Adrenal gland (tissue), 5 donors: ENCODE measurements around the gene CCDC13.

Source experiments
- CTCF ChIP-seq, 6 experiments: fragments of 450-650 bp in 4 of 6; fragments of 200-600 bp in 2 of 6; sonication (generic) in 1 of 6; IDR thresholded peaks; 1 replicate in 5 of 6; 2 replicates in 1 of 6; pipeline versions ENCODE4 v1.5.1 to v1.8.0; 2016 to 2021; ENCODE audit warnings: antibody characterized with exemption in 6 of 6, mild to moderate bottlenecking in 2 of 6, moderate library complexity in 1 of 6
- POLR2A ChIP-seq, 2 donors: fragments of 450-650 bp; IDR thresholded peaks; one replicate each; pipeline ENCODE4 v1.6.1; 2017; ENCODE audit warnings: antibody characterized with exemption in 2 of 2, mild to moderate bottlenecking in 2 of 2, moderate library complexity in 1 of 2
- donor health status: DM: no; HTN: no; CAD: no.

GRCh38 chr3:42795621-42796181, 22.6 kb upstream of the CCDC13 start:
- TF ChIP-seq CTCF (IDR thresholded peaks at IDR 0.05): no peak
- TF ChIP-seq POLR2A (IDR thresholded peaks at IDR 0.05): no peak
